Retinal pigment epithelial cell (primary cell): ENCODE data around the gene KIF2A.

ENCODE experiments used
- DNase-seq: peaks from one replicate; pipeline ENCODE4 v3.0.0-alpha.2; 2010; ENCODE audit warnings: low read depth
- H3K4me3 ChIP-seq: 2 replicates; pipeline ENCODE4 v1.5.1; 2011; ENCODE audit warnings: mild to moderate bottlenecking, low read length, control low read depth, moderate library complexity
- CTCF ChIP-seq: conservative IDR thresholded peaks from 2 replicates; pipeline ENCODE4 v1.5.1; 2011; ENCODE audit warnings: low read depth, low read length, control low read depth, inconsistent platforms

KIF2A gene

GRCh38 chr5:62419609-62420008 lies 113.6 kb downstream of the KIF2A start:
- no peak for TF ChIP-seq CTCF
- H3K4me3 ChIP-seq, result no peak overlapping the region
- no peak for DNase-seq

GRCh38 chr5:62421414-62421813 lies 115.4 kb downstream of the KIF2A start:
- no peak overlapping the region for H3K4me3 ChIP-seq
- no peak for DNase-seq
- no peak for TF ChIP-seq CTCF

GRCh38 chr5:62424763-62425162 lies 118.8 kb downstream of the KIF2A start:
- DNase-seq, result no peak

GRCh38 chr5:62431735-62432620 lies 126.0 kb downstream of the KIF2A start:
- TF ChIP-seq CTCF, result no peak
- no peak overlapping the region for H3K4me3 ChIP-seq
- DNase-seq, result no peak

More at GRCh38 chr5:62424763-62425162, 118.8 kb downstream of the KIF2A start:
- no peak overlapping the region for H3K4me3 ChIP-seq
- TF ChIP-seq CTCF, result no peak

DNA sequence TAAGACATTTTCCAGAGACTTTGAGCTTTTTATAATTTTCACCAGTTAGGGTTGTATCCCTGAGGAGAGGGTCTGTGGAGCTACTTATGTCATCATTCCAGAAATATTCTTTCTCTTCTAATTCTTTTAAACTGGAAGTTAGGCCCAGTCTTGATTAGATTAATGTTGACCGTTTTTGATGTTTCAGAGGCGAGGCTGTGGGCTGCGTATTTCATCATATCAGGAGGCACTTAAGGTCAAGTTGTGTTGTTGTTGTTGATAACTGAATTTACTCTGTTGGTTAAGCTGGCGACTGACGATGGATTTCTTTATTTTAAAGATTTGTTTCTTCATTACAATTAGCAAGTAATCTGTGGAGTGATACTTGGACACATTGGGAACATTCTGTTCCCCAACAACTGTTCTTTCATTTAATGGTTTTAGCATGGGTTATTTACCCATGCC lies 126.6 kb downstream of the KIF2A start:
- no peak for DNase-seq
- H3K4me3 ChIP-seq, result no peak overlapping the region
- no peak for TF ChIP-seq CTCF
